HG03439 (cell line): Measurements from ENCODE around the gene RELT.
"Not testable (repeated sequence)": the region's sequence is repeated elsewhere in the genome, so short reads cannot be mapped to it uniquely, and the experiment has no call there.

Experiments used
- ATAC-seq: cut with Tn5 transposase; IDR thresholded peaks from one replicate; pipeline ENCODE4 v1.9.1; 2021; ENCODE audit warnings: mild to moderate bottlenecking, moderate library complexity; ENCODE audit not compliant: unreplicated experiment

Gene RELT

DNA sequence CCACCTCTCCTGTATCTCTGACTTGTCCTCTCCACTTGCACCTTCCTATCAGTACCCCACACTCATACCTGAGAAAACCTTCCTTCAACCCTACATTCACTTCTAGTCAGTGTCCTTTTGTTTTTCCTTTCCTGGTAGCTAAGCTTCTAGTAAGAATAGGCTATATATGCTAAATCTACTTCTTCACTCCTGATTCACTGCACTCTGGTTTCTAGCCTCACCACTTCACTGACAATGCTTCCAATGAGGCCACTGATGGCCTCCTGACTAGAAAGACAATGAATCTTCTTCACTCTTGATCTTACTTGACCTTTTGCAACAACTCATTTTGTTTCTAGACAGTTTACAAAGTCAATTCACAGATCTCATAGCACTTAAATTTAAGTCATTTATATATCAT is 52.0 kb downstream of the RELT start:
- no peak for ATAC-seq

DNA sequence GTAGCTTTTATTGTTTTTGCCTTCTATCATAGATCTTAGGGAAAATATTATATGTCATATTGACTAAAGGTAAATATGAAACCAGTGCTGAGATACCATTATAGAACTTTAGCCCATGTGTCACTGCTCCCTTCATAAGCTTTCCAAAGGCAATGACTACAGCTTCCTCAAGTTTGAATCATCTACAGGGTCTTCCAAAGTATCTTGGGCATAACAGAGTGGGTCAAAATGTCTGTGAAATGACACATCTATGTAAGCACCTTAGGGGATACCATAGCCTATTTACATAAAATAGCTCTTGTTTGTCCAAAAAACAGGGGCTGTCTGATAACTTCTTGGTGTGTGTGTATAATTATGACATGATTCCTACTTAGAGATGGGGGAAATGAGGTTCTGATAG is 52.5 kb downstream of the RELT start:
- no peak for ATAC-seq

DNA sequence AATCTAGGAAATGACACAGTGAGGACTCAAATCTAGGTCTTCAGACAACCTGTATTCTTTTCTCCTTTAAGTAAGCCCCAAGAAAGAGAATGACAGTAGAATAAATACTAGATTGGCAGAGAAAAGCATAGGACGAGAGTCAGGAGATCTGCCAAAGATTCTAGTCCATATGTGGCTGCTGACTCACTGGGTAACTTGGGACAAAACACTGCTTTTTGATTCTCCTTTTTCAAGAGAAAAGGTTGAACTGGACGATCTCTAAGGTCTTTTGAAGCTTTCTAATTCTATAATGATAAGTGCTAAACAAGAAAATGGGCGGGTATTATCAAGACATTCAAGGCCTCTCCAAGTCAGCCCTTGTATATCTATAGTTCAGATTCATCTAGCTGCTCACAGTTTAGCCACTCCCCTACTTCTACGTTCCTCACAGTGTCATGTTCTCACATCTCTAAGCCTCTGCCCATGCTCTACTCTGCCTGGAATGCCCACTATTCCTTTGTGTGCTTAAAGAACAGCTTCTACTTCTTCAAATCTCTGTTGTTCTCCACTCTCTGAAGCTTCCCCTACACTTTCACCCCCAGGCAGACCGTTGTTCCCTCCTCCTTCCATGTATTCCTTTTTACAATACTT is 53.0 kb downstream of the RELT start:
- no peak for ATAC-seq

DNA sequence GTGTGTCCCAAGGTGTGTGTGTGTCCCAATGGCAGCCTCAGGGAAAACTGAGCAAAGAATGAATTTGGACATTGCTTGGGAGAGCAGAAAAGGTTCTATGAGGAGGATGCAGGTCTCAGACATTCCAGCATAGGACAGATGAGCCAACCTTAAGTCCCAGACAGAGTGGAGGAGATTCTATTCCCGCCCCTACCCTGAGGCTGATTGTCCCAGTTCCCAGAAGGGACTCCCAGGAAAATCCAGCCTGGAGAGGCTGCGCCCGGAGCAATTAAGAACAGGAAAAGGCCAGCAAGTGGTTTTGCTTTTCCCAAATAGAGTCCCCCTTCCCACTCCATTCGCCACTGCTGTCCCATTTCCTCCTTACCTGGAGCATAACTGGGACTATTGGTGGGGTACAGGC is 54.1 kb downstream of the RELT start:
- no peak for ATAC-seq

DNA sequence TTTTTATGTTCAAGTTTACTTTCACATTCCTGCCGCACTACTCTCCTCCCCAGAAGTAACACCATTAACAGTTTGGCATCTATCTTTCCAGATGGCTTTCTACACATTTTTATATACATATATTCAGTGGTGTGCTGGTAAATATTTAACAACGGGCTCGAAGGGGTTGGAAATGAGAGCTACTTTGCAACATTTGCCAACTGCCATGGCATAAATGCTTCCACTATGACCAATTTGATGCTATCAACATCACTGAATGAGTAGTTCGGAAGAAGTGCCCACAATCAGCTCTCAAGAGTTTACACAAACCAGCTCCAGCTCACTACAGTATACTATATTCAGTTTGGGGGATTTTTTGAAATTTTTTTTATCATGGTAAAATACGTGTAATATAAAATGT is 55.2 kb downstream of the RELT start:
- ATAC-seq = no peak

DNA sequence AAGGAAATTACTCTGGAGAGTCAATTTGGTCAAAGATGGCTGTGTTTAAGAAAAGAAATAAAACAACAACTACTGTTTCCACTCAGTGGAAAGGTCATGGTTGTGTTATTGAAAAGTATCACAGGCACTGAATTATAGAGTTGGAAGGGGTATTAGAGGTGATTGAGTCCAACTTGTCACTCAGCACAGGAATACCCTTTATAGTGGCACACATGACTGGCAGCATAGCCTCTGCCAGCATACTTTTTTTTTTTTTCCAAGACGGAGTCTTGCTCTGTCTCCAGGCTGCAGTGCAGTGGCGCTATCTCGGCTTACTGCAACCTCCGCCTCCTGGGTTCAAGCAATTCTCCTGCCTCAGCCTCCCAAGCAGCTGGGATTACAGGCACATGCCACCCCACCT is 60.7 kb downstream of the RELT start:
- not testable (repeated sequence) for ATAC-seq

DNA sequence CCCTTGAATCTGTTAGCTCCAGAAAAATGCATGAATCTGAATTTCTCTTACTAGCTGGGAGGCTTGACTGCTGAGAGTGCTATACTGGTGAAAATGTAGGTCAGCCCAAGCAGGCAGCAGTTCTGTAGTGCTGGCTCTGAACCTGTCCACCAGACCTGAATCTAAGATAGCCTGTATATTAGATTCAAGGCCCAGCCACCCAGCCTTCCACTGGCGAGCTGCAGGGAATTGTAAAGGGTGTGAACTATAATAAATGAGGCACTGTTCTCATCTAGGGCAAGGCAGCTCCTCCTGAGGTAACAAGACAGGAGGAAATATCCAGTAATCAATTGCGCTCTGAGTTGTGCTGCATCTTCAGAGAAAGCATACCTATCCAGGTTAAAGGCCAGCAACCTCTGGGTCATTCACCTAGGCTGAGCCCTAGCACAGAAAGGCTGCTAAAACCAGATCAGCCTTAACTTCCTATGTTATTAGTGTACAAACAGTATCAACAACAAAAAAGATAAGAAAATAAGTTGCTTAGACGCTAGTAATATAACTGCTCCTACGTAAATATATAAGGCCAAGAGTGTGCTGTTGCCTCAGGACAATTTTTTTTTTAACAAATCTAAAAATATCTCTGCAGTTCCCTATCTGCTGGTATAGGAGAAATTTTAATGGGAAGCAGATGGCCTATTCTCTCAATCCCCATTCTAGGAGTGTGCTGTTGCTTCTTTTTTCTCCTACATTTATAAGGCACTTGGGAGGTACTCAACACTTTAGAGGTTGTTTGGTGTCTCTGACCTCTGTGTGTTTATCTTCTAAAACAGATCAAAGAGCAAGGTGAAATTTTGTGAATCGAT is 63.0 kb downstream of the RELT start:
- no peak for ATAC-seq

DNA sequence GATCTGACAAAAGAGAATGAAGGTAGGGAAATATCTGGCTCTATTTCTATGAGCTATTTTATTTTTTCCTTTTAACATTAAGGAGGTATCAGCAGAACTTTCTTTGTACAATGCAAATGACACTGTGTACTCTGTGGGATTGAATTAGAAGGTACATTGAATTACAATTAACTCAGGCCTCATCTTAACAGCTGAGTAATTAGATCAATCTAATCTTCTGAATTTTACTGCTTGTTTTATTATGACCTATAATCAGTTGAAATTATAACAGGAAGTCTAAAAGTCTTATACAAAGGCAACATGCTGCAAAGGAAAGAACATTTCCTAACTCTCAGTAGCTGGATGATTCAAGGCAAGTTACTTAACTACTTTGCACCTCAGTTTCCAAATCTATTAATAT is 69.8 kb downstream of the RELT start:
- ATAC-seq = no peak

DNA sequence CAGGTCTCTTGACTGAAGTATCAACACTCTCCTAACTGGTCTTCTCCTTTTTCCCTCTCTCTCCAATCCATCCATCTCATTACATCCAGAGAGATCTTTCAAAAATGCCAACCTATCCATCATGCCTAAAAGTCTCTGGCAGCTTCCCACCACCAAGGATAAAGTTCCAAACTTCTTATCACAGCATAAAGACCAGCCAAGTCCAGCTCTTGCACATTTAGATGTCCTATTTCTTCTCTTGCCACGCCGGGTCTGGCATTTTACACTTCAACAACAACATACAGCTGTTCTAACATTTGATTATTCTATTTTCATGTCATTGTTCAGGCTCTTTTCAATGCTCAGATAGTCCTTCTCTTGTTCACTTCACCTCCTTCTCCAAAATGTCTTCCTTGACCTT is 70.6 kb downstream of the RELT start:
- ATAC-seq = no peak
